ENCODE data around the gene PLB1.

DNA sequence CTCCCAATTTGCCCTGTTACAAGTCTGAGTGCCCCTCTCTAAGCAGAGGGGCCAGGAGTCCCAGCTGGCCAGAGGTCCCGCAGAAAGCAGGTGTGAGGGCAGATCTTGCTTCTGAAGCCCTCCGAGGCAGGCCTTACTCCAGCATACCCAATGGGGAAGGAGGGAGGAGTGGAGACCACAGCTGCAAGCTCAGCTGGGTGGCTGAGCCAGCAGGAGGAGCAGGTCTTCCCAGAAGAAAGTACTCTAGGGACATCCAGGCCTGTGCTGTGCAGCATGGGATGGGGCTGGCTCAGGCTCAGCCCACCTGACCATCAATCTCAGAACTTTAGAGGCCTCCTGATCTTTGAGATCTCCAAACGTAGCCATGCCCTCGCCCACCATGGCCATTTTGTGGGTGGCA, 31.3 kb downstream of the PLB1 start:
- TF ChIP-seq EZH2 (IDR thresholded peaks at IDR 0.05; ENCODE audit: low read depth, unreplicated experiment) (no peak), POLR2AphosphoS5 (IDR thresholded peaks at IDR 0.05; ENCODE audit: low read depth) (no peak), EZH2phosphoT487 (IDR thresholded peaks at IDR 0.05; ENCODE audit: unreplicated experiment) (no peak), CREB1 (CRISPR knock-in tag; IDR thresholded peaks at IDR 0.05; ENCODE audit: low read depth) (no peak), JUNB (IDR thresholded peaks at IDR 0.05; ENCODE audit: unreplicated experiment) (no peak)
- TF ChIP-seq, protein P1, sequence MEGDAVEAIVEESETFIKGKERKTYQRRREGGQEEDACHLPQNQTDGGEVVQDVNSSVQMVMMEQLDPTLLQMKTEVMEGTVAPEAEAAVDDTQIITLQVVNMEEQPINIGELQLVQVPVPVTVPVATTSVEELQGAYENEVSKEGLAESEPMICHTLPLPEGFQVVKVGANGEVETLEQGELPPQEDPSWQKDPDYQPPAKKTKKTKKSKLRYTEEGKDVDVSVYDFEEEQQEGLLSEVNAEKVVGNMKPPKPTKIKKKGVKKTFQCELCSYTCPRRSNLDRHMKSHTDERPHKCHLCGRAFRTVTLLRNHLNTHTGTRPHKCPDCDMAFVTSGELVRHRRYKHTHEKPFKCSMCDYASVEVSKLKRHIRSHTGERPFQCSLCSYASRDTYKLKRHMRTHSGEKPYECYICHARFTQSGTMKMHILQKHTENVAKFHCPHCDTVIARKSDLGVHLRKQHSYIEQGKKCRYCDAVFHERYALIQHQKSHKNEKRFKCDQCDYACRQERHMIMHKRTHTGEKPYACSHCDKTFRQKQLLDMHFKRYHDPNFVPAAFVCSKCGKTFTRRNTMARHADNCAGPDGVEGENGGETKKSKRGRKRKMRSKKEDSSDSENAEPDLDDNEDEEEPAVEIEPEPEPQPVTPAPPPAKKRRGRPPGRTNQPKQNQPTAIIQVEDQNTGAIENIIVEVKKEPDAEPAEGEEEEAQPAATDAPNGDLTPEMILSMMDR (conservative IDR thresholded peaks at IDR 0.05; ENCODE audit: low read depth in 2 of 2), result 0 out of 4 replicates have a peak, but pooled peaks of 1 of the 2 experiments have one; percentile 15
- TF ChIP-seq, protein P2, sequence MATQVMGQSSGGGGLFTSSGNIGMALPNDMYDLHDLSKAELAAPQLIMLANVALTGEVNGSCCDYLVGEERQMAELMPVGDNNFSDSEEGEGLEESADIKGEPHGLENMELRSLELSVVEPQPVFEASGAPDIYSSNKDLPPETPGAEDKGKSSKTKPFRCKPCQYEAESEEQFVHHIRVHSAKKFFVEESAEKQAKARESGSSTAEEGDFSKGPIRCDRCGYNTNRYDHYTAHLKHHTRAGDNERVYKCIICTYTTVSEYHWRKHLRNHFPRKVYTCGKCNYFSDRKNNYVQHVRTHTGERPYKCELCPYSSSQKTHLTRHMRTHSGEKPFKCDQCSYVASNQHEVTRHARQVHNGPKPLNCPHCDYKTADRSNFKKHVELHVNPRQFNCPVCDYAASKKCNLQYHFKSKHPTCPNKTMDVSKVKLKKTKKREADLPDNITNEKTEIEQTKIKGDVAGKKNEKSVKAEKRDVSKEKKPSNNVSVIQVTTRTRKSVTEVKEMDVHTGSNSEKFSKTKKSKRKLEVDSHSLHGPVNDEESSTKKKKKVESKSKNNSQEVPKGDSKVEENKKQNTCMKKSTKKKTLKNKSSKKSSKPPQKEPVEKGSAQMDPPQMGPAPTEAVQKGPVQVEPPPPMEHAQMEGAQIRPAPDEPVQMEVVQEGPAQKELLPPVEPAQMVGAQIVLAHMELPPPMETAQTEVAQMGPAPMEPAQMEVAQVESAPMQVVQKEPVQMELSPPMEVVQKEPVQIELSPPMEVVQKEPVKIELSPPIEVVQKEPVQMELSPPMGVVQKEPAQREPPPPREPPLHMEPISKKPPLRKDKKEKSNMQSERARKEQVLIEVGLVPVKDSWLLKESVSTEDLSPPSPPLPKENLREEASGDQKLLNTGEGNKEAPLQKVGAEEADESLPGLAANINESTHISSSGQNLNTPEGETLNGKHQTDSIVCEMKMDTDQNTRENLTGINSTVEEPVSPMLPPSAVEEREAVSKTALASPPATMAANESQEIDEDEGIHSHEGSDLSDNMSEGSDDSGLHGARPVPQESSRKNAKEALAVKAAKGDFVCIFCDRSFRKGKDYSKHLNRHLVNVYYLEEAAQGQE (IDR thresholded peaks at IDR 0.05; ENCODE audit: unreplicated experiment), result no peak
